HG03025 (cell line): Measurements from ENCODE around the gene MGRN1.

Experiments used
- ATAC-seq: cut with Tn5 transposase; IDR thresholded peaks from one replicate; pipeline ENCODE4 v1.9.1; 2021; ENCODE audit warnings: mild to moderate bottlenecking, moderate library complexity; ENCODE audit not compliant: unreplicated experiment, low FRiP score

MGRN1 gene

DNA sequence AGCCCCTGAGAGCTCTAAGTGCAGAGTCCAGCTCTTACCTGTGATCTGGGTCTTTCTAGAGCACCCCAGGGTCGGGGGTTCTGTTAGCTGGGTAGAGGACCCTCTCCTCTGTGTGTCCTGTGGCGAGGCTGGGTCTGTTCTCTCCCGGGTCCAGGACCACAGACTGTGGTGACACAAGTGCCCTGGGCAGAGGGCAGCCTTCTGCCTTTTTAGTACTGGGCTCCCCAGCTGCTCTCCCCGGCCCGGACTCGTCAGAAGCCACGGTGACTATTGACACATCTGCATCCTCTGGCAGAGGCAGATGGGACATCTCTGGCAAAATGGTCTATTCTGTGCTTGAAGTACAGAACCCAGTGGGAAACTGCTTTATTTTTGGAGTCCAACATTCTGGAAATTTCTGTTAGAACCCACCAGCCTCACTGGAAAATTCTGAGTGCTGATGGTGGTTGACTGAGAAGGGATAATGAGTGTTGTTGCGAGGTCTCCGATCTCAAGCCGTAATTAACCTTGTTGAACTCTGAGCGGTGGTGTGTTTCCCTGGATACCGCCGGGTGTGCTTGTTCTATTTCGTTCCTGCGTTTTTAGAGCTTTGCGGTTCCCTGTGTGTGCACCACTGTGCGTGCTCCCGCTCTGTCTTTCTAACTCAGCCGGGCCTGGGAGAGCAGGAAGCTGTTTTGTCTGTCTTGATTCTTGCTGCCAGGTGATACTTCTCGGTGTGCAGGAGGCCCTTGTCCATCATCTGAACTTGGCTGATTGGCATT lies 42.8 kb downstream of the MGRN1 start:
- no peak for ATAC-seq

DNA sequence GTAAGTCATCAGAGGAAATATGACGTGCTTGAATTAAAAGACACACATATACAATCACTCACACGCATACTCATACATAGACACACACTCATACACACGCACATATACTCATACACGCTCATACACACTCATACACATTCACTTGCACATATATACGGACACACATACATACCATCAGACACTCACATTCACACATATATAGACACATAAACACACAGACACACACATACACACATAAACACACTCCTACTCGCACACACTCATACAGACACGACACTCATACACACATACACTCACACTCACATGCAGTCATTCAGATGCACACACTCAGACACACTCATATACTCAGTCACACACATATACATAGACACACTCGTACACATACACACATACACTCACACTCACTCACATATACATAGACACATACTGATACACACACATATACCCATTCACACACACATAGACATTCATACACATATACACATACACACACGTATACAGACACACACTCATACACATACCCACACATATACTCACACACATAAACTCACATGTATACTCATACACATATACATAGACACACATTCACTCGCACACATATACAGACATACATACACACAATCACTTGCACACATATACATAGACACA lies 43.8 kb downstream of the MGRN1 start:
- ATAC-seq, result no peak

DNA sequence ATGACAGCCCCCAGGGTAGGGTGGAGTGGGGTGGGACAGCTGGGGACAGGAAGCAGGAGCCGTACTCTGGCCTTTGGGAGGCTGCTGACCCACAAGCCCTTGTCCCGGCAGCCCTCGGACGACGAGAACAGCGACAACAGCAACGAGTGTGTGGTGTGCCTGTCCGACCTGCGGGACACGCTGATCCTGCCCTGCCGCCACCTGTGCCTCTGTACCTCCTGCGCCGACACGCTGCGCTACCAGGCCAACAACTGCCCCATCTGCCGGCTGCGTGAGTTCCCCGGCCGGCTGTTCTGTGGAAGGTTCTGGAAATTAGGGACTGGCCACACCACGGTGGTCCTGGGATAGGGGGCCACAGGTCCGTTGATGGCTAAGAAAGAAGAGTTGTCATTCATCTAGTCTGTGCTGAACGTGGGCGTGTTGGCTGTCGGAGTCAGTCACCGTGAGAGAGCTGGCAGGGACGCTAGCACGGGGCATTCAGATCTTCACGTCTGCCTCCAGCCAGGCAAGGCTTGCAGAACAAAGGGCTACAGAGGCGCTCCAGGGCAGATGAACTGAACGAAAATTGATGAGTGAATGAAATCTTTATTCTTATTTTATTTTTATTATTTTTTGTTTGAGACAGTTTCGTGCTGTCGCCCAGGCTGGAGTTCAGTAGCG lies 48.9 kb downstream of the MGRN1 start:
- ATAC-seq, result no peak

DNA sequence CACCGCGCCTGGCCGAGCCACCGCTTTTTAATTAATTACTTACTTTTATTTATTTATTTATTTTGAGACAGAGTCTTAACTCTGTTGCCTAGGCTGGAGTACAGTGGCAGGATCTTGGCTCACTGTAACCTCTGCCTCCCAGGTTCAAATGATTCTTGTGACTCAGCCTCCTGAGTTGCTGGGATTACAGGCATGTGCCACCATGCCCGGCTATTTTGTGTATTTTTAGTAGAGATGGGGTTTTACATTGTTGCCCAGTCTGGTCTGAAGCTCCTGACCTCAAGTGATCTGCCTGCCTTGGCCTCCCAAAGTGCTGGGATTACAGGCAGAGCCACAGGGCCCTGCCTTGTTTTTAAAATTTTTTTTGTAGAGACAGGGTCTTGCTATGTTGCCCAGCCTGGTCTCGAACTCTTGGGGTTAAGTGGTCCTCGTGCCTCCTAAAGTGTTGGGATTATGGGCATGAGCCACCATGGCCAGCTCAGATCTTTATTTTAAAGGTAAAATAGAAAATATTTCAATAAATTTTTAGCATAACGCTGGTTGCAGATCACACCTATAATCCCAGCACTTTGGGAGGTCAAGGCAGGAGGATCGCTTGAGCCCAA lies 50.4 kb downstream of the MGRN1 start:
- no peak for ATAC-seq

DNA sequence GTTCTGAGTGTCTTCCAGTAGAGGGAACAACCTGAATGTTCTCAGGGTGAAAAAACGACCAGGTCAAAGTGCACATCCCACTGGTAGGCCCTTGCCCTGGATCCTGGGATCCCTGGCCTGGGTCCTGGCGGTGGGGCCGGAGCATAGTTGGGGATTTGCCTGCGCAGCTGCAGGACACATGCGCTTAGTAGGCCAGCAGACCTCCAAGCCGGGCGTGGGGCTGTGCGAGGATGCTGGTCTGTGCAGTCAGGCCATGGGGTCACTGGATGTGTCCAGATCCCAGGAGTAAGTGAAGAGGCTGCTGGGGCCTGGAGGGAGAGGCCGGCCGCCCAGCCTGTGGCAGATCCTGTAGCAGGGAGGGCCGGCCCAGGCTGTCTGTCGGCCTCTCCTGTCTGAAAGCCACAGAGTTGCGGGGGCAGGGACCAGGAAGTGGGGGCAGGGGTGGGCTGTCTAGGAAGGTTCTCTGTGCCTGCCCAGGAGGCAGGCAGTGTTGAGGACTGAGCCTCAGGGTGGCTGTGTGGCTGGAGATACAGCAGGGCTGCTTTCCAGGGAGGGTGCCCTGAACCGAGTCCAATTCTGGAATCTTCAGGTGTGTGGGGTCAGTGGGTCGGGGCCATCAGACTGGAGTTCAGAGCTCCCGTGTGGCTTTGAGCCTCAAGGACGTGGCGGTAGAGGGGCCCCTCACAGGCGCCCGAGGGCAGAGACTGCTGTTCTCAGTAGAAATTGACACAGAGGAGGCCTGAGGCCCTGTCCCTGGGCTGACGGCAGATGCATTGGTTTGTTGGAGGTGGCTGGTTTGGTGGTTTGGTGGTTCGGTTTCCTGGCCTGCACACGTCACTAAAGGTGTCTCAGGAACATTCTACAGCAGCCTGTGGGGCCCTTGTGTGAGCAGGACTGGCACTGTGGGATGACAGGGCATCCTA lies 51.5 kb downstream of the MGRN1 start:
- ATAC-seq, result no peak

DNA sequence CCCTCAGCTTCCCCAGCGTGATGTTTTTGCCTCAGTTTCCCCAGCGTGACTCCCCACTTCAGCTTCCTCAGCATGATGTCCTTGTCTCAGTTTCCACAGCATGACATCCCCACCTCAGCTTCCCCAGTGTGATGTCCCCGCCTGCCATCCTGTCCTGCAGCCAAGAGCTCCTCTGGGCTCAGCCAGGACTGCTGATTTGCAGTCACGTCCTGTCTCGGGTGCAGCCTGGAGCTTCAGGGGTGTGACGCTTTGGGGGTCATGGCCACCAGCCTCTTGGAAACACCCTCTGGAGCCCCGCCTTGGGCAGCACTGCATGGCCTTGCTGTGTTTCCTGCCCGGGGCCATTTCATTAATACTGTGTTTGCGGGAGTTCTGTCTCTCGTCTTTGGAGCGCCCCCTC lies 52.2 kb downstream of the MGRN1 start:
- ATAC-seq, result no peak

DNA sequence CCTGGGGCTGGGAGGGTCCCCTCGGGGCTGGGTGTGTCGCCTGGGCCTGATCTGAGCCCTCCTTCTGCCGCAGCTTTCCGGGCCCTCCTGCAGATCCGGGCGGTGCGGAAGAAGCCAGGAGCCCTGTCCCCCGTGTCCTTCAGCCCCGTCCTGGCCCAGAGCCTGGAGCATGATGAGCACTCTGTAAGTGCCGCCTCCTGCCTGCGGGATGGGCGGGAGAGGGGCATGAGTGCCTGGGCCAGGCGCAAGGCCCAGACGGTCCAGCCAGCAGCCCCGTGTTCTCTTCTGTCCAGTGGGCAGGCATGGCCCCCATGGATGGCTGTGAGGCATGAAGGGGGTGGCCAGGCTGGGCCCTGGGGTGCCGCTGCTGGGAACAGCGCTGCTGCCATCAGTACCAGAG lies 52.8 kb downstream of the MGRN1 start:
- no peak for ATAC-seq

DNA sequence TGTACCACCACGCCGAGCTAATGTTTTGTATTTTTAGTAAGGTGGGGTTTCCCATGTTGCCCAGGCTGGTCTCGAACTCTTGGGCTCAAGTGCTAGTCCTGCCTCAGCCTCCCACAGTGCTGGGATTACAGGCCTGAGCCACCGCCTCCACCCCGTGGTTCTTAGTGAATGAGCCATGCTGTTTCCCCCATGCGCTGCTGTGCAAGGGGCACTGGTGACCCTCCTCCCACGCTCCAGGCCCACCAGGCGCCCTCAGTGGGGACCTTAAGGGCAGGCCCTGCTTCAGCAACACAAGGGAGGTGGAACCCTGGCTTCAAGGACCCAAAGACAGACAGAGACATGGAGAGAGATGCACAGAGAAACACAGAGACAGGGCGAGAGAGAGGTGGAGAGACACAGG lies 53.4 kb downstream of the MGRN1 start:
- ATAC-seq, result no peak

DNA sequence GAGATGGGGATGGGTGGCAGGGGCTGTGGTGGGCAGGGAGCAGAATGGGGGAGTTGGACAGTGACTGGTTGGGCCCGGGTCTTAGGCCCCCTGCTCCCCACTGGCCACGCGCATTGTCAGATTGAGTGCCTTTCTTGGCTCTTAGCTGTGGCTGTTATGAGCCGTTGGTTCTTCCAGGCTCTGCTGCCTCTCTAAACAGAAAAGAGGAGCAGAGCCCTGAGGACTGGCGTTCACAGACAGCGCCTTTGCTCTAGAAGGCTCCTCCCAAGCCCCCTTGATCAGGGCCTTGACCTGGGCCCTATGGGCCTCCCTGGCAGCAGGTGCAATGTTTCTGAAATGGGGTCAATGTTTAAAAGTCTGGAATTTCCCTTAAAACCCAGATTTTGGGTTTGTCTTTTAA lies 54.0 kb downstream of the MGRN1 start:
- no peak for ATAC-seq

DNA sequence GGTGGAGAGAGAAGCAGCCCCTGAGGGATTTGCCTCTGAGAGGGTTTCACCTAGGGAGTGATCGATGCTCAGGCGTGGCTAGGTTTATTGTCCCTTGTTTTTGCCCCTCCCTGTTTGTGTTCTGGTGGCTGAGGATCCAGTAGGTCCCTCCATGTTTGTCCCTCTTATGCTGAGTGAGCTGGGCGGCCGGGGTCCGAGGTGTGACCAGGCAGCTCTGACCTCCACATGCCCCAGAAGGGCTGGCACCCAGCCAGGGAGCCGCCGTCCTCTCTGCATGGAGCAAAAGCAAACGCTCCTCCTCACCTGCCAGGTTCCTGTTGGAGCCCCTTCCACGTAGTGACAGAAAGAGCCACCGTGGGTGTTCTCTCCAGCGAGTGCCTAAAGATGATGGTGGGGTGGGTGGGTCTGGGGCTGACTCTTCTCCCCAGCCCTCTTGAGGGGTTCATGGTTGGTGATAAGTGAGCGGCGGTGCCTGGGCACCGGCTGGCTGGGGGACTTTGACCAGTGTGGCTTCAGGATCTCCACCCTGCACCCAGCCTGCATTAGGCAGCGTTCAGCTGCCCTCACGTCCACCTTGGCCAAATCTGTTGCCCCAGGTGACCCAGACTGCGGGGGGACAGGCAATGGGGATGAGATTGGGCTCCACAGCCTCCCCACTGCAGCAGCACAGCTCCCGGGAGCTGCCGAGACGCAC lies 54.7 kb downstream of the MGRN1 start:
- no peak for ATAC-seq

DNA sequence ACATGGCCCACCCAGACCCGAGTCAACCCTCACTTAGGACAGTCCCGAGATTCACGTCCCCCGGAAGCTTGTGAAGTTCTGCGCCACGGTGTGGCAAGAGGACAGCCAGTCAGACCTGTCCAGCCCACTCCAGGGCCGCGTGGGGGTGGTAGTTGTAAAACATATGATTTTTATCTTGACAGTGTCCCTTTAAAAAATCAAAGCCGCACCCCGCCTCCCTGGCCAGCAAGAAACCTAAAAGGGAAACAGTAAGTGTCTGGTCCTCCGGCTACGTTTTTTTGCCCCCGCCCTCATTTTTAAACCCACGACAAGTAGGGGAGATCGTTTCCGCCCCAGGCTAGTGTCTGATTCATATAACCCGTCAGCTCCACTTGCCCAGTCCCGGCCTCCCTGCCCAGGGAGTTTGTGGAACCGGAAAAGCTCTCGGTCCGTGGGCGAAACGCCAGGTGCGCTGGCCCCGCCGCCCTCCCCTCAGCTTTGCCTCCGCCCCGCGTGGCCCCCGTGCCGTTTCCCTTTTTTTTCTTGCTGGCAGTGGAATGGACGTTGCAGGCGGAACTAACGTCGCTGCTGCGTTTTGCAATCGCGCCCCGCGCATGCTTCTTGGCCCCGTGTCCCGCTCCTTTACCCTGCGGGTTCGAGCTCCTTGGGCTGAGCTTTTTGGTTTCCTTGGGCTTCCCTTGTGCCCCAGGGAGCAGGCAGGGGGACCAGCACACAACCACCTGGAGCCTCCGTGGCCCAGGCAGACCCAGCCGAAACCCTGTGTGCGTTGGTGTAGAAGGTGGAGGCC lies 55.4 kb downstream of the MGRN1 start:
- no peak for ATAC-seq

DNA sequence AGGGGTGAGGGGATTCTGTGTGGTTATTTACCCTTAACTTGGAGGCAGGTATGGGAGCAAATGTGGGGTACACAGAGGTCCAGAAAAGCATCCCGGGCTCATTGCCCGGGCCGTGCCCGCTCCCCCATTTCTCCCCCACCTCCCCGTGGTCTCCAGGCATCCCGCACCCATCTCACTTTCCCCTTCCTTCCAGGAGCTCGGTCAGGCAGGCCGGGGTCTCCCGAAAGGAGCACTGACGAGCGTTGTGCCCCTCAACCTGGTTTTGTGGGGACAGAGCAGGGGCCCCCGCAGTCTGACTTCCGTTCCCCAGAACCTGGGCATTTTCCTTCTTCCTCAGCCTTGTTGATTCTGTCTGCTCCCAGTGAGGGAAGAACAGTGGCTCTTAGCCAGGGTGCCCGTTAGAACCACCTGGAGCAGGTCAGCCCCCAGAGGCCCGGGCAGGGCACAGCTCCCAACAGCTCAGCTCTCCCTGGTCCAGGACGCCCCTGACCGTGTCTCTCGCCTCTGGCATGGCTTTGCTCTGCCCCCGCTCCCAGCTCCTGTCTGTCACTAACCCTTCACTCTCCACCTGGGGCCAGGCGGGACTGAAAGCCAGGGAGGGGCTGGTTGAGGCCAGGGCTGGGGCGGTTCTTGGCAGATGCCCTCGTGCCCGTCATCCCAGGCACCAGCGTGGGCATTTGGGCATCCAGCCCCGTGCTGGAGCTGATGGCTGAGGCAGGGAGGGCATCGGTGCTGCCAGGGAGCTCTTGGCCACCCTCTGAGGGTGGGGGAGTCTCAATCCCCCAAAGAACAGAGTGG lies 56.2 kb downstream of the MGRN1 start:
- no peak for ATAC-seq

DNA sequence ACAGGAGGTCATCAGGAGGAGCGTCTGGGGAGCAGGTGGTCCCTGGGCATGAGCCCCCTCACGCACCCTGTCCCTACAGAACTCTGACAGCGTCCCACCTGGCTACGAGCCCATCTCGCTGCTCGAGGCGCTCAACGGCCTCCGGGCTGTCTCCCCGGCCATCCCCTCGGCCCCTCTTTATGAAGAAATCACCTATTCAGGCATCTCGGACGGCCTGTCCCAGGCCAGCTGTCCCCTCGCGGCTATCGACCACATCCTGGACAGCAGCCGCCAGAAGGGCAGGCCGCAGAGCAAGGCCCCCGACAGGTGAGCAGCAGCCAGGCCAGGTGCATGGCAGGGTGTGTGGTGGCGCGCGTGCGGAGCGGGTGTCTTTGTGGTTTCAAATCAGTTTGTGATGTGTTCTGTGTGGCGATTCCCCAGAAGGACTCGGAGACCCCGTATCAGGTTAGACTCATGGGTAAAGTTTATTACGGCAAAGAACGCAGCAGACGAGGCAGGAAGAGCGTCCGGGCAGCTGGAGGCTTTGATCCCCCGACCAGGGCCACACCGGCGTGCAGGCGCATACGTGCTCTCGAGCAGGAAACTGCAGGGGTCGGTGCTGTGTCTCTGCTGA lies 57.0 kb downstream of the MGRN1 start:
- ATAC-seq, result no peak

DNA sequence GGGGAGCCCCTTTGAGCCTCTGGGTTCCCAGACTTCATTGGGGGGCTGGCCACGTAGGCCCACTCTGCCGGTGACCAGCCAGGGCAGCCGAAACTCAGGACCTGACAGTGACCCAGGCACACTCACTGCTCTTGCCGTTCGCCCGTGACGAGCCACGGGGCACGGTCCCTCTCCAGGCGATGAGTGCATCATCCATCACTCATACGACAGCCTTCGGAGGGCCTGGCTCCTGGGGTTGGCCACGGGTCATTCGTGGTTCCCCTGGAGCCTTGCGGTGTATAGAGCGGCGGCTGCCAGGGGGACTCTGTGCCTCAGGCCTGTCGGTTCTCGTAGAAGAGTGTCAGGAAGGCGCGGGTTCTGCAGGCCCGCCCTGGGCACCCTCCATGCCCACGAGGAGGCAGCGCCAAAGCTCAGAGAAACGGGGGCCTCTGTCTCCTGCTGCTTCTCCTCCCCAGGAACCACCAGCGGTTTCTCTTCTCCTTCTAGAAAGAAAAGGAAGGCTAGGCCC lies 57.5 kb downstream of the MGRN1 start:
- ATAC-seq, result no peak

DNA sequence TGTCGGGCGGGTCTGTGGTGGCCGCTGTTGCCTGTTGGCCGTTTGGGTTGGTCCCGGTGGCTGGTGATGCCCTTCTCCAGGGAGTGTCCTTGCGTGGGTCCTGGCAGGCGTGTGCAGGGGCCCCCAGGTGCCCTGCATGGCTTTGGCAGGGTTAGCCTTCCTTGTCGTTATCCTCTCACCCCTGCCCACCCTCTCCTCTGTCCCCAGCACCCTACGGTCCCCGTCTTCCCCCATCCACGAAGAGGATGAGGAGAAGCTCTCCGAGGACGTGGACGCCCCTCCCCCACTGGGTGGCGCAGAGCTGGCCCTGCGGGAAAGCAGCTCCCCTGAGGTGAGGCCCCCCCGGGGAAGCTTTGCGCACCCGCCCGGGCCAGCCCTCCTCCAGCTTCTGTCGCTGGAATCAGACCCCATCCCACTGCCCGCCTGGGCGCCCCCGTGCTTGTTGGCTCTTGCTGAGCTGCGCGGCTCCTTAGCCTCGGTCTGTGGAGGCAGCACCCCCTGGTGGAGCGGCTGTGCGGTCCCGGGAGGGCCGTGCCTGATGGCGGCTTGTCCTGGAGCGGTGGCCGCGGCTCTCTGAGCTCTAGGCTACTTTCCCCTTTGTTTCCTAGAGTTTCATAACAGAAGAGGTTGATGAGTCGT lies 58.1 kb downstream of the MGRN1 start:
- no peak for ATAC-seq

DNA sequence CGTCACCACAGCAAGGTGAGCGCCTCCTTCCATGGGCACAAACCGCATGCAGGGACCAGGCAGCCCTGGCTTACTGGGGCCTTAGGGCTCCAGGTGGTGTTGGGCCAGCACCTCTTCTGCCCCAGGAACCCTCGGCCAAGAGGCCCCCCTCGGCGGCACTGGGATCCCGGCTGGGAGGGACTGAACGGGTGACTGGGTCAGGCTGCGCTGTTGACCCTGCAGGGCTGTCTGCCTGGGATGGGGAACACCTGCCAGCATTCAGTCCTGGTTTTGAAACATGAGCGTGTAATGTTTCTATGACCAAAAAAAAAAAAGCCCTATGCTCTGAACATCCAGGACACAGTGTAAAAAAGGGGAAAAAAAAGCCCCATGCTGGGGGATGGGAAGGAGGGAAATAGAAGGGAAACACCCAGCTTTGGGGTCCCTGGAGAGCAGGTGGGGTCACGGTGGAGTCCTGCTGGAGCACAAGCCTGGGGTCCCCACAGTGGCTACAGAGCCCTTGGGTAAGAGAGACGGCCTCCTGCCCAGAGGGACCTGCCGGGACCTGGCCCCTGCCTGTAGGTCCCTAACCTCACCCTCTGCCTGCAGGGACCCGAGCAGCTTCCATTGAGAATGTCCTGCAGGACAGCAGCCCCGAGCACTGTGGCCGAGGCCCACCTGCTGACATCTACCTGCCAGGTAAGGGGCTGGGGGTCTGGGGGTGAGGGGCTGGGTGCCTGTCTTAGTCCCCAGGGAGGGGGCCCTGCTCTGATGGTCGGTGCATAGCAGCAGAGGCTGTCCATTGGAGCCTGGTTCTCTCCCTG lies 58.8 kb downstream of the MGRN1 start:
- no peak for ATAC-seq
